Ishikawa (cell line): Measurements from ENCODE around the gene MITD1.

Source experiments
- CEBPB ChIP-seq: IDR thresholded peaks from 2 replicates; pipeline ENCODE4 v1.6.1; 2012
- CREB1 ChIP-seq: IDR thresholded peaks from 2 replicates; pipeline ENCODE4 v1.6.1; 2012; ENCODE audit warnings: low read depth
- EGR1 ChIP-seq: IDR thresholded peaks from 2 replicates; pipeline ENCODE4 v1.6.1; 2012
- MAX ChIP-seq: IDR thresholded peaks from 2 replicates; pipeline ENCODE4 v1.6.1; 2012
- RAD21 ChIP-seq: IDR thresholded peaks from 2 replicates; pipeline ENCODE4 v1.6.1; 2012; ENCODE audit warnings: low read depth
- TAF1 ChIP-seq: IDR thresholded peaks from 2 replicates; pipeline ENCODE4 v1.6.1; 2012; ENCODE audit warnings: low read depth, mild to moderate bottlenecking
- TEAD4 ChIP-seq: IDR thresholded peaks from 2 replicates; pipeline ENCODE4 v1.6.1; 2012

- no peak for TF ChIP-seq MAX
- TF ChIP-seq CREB1, result no peak
- TF ChIP-seq CEBPB, result no peak
- no peak for TF ChIP-seq RAD21
- no peak; the same call in 1 of the 2 replicates for TF ChIP-seq TEAD4
- TF ChIP-seq TAF1, result no peak
- TF ChIP-seq EGR1, result no peak
Observed at GRCh38 chr2:99140056-99140859, 40.6 kb downstream of the MITD1 start.
